ENCODE measurements around the gene PPP1CB.

The PPP1CB gene

GRCh38 chr2:28702878-28703277, 48.8 kb upstream of the PPP1CB start:
- TF ChIP-seq ZNF8 (CRISPR knock-in tag; IDR thresholded peaks at IDR 0.05) (no peak), SNAI2 (CRISPR knock-in tag; IDR thresholded peaks at IDR 0.05) (no peak), ZFP30 (CRISPR knock-in tag; IDR thresholded peaks at IDR 0.05) (no peak), ZC3H10 (CRISPR knock-in tag; IDR thresholded peaks at IDR 0.05) (no peak), BACH2 (CRISPR knock-in tag; IDR thresholded peaks at IDR 0.05; ENCODE audit: borderline replicate concordance) (no peak), CSDC2 (CRISPR knock-in tag; IDR thresholded peaks at IDR 0.05) (no peak), ARNTL (CRISPR knock-in tag; IDR thresholded peaks at IDR 0.05; ENCODE audit: borderline replicate concordance, low read depth) (no peak), ZFP3 (CRISPR knock-in tag; IDR thresholded peaks at IDR 0.05) (no peak), PATZ1 (CRISPR knock-in tag; IDR thresholded peaks at IDR 0.05; ENCODE audit: borderline replicate concordance) (no peak), TCF4 (CRISPR knock-in tag; IDR thresholded peaks at IDR 0.05; ENCODE audit: borderline replicate concordance) (no peak), PPARA (CRISPR knock-in tag; IDR thresholded peaks at IDR 0.05; ENCODE audit: borderline replicate concordance) (no peak), OSR1 (CRISPR knock-in tag; IDR thresholded peaks at IDR 0.05) (no peak), ESRRG (CRISPR knock-in tag; IDR thresholded peaks at IDR 0.05) (no peak), TOX (CRISPR knock-in tag; IDR thresholded peaks at IDR 0.05; ENCODE audit: borderline replicate concordance) (no peak), GLIS3 (CRISPR knock-in tag; IDR thresholded peaks at IDR 0.05) (no peak), TSHZ2 (CRISPR knock-in tag; IDR thresholded peaks at IDR 0.05) (no peak), ISL1 (CRISPR knock-in tag; IDR thresholded peaks at IDR 0.05) (no peak), ZNF70 (CRISPR knock-in tag; IDR thresholded peaks at IDR 0.05) (no peak)
- TF ChIP-seq, protein P1, sequence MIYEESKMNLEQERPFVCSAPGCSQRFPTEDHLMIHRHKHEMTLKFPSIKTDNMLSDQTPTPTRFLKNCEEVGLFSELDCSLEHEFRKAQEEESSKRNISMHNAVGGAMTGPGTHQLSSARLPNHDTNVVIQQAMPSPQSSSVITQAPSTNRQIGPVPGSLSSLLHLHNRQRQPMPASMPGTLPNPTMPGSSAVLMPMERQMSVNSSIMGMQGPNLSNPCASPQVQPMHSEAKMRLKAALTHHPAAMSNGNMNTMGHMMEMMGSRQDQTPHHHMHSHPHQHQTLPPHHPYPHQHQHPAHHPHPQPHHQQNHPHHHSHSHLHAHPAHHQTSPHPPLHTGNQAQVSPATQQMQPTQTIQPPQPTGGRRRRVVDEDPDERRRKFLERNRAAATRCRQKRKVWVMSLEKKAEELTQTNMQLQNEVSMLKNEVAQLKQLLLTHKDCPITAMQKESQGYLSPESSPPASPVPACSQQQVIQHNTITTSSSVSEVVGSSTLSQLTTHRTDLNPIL (CRISPR knock-in tag; IDR thresholded peaks at IDR 0.05; ENCODE audit: low read depth) = no peak
- TF ChIP-seq, protein P2, sequence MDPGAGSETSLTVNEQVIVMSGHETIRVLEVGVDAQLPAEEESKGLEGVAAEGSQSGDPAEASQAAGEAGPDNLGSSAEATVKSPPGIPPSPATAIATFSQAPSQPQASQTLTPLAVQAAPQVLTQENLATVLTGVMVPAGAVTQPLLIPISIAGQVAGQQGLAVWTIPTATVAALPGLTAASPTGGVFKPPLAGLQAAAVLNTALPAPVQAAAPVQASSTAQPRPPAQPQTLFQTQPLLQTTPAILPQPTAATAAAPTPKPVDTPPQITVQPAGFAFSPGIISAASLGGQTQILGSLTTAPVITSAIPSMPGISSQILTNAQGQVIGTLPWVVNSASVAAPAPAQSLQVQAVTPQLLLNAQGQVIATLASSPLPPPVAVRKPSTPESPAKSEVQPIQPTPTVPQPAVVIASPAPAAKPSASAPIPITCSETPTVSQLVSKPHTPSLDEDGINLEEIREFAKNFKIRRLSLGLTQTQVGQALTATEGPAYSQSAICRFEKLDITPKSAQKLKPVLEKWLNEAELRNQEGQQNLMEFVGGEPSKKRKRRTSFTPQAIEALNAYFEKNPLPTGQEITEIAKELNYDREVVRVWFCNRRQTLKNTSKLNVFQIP (CRISPR knock-in tag; IDR thresholded peaks at IDR 0.05; ENCODE audit: borderline replicate concordance, low read depth) = no peak
- no peak for ATAC-seq

- TF ChIP-seq TOX (CRISPR knock-in tag; IDR thresholded peaks at IDR 0.05; ENCODE audit: borderline replicate concordance) = no peak
- no peak for TF ChIP-seq TCF4 (CRISPR knock-in tag; IDR thresholded peaks at IDR 0.05; ENCODE audit: borderline replicate concordance)
- no peak for TF ChIP-seq ZNF8 (CRISPR knock-in tag; IDR thresholded peaks at IDR 0.05)
- TF ChIP-seq, protein P1 (CRISPR knock-in tag; IDR thresholded peaks at IDR 0.05; ENCODE audit: low read depth) = no peak
- no peak for TF ChIP-seq ZC3H10 (CRISPR knock-in tag; IDR thresholded peaks at IDR 0.05)
- TF ChIP-seq OSR1 (CRISPR knock-in tag; IDR thresholded peaks at IDR 0.05) = no peak
- TF ChIP-seq PATZ1 (CRISPR knock-in tag; IDR thresholded peaks at IDR 0.05; ENCODE audit: borderline replicate concordance) = no peak
- no peak for TF ChIP-seq ZFP3 (CRISPR knock-in tag; IDR thresholded peaks at IDR 0.05)
- no peak for TF ChIP-seq RARB (CRISPR knock-in tag; IDR thresholded peaks at IDR 0.05)
- TF ChIP-seq ZNF565 (CRISPR knock-in tag; conservative IDR thresholded peaks at IDR 0.05; ENCODE audit: low read depth) = no peak
- no peak for TF ChIP-seq GLIS3 (CRISPR knock-in tag; IDR thresholded peaks at IDR 0.05)
- TF ChIP-seq ESRRG (CRISPR knock-in tag; IDR thresholded peaks at IDR 0.05) = no peak
- ATAC-seq = no peak
Observed at GRCh38 chr2:28704621-28705020, 47.0 kb upstream of the PPP1CB start.

All from SK-N-SH treated with all-trans-retinoic acid at 6 μM for 48 hours (cell line).